ENCODE data around the gene CCDC177.

GRCh38 chr14:69580009-69580577 lies 5.4 kb upstream of the CCDC177 start:
- peak; percentile 64; the same call in 1 of the 2 replicates for TF ChIP-seq CTCF (conservative IDR thresholded peaks at IDR 0.05)
- no peak for TF ChIP-seq EZH2 (IDR thresholded peaks at IDR 0.05; ENCODE audit: low read depth)
